Measurements from ENCODE around the gene KCND3. TPM values are rescaled to one million over a fixed set of nuclear protein-coding genes. Genes with fewer than 3 reads are reported as not detected.

Gene KCND3
- total RNA-seq, 1 experiment from 2014 or later, result 0.15 TPM

- H4K20me1 ChIP-seq (ENCODE audit: control insufficient read depth, insufficient read depth, insufficient read length), result no peaks in the 10 kb centered on the region
- no peak overlapping the region for H3K14ac ChIP-seq (ENCODE audit: insufficient read depth, low read length)
- H3K4me2 ChIP-seq (ENCODE audit: insufficient read depth, insufficient read length, low read length), result peak overlapping the region; percentile 31
- H3K18ac ChIP-seq (ENCODE audit: insufficient read length, low read depth, low read length), result no peak overlapping the region
- H3K27me3 Mint-ChIP-seq (ENCODE audit: low read depth), result peaks cover 10% of the 10 kb centered on the region
- no peak overlapping the region for H2AFZ ChIP-seq (ENCODE audit: low read length)
- H3K4me1 Mint-ChIP-seq, result peaks cover 7 to 15% of the 10 kb centered on the region in 2 experiments
- H3K23me2 ChIP-seq (ENCODE audit: insufficient read length, low read depth, low read length, poor library complexity, severe bottlenecking), result peaks cover 19% of the 10 kb centered on the region
- no peak overlapping the region for H4K8ac ChIP-seq (replicated peaks; ENCODE audit: insufficient read length, low read depth, low read length)
- H3K9me3 Mint-ChIP-seq, result no peaks in the 10 kb centered on the region; a peak in 1 of 5 replicates
- no peak overlapping the region for H2BK12ac ChIP-seq (ENCODE audit: insufficient read length, low read depth, low read length)
- no peak overlapping the region for H3K4ac ChIP-seq (ENCODE audit: low read depth, low read length)
- no peaks in the 10 kb centered on the region for H3K79me1 ChIP-seq (ENCODE audit: insufficient read depth, low read depth, low read length, poor library complexity, severe bottlenecking)
- H2BK5ac ChIP-seq (ENCODE audit: insufficient read length, low read length), result no peak overlapping the region
- no peak overlapping the region for H3K4me3 Mint-ChIP-seq
- no peak overlapping the region for H3K27ac Mint-ChIP-seq
- no peak overlapping the region for H4K91ac ChIP-seq (ENCODE audit: insufficient read length, low read depth, low read length)
- no peak overlapping the region for H3T11ph ChIP-seq (ENCODE audit: low read length)
- H3K27ac ChIP-seq (ENCODE audit: insufficient read length, low read depth, low read length), result no peak overlapping the region
- peaks cover 21% of the 10 kb centered on the region for H3K4me1 ChIP-seq (ENCODE audit: insufficient read depth, low read length)
- no peak overlapping the region for H2BK15ac ChIP-seq (ENCODE audit: low read depth, low read length)
- no peaks in the 10 kb centered on the region for H3K27me3 ChIP-seq (ENCODE audit: insufficient read depth, low read length)
- H2AK5ac ChIP-seq (ENCODE audit: insufficient read length, low read length), result no peak overlapping the region
- H3K9me3 ChIP-seq (ENCODE audit: control insufficient read depth, low read depth, low read length), result no peaks in the 10 kb centered on the region
- H2BK120ac ChIP-seq (ENCODE audit: low read depth, low read length, poor library complexity, severe bottlenecking), result no peak overlapping the region
- DNase-seq, result peak; percentile 60
- TF ChIP-seq CTCF (conservative IDR thresholded peaks at IDR 0.05), result no peak
- H3K23ac ChIP-seq (ENCODE audit: insufficient read length, low read depth, low read length), result no peak overlapping the region
- H3K36me3 Mint-ChIP-seq (ENCODE audit: insufficient read depth in 1 of 3, low read depth in 3 of 3), result no peaks in the 10 kb centered on the region
- no peak overlapping the region for H3K56ac ChIP-seq (ENCODE audit: insufficient read length, low read depth, low read length)
- no peaks in the 10 kb centered on the region; the same call in 1 of the 2 replicates for H3K79me2 ChIP-seq (ENCODE audit: insufficient read depth, low read length)
- H3K9ac ChIP-seq (ENCODE audit: extremely low read depth, insufficient read length, low read length), result no peak overlapping the region
- WGBS (ENCODE audit: extremely low coverage, insufficient read length, low lambda C conversion rate), result no CpG with 5 or more reads among the region's 8 CpGs
- H2BK20ac ChIP-seq (ENCODE audit: low read depth, low read length, poor library complexity, severe bottlenecking), result no peak overlapping the region
- no peak overlapping the region for H4K5ac ChIP-seq (ENCODE audit: insufficient read length, low read depth, low read length)
Observed at GRCh38 chr1:111735858-111736544, 253.5 kb downstream of the KCND3 start.

All from H9 (cell line).